ENCODE data around the gene PTPRE. TPM values are rescaled to one million over a fixed set of nuclear protein-coding genes. Genes with fewer than 3 reads are reported as not detected.

The PTPRE gene
- total and polyA plus RNA-seq, 2 experiments from 2014 or later, result 4.2 to 8.8 TPM

- TF ChIP-seq, protein P1, sequence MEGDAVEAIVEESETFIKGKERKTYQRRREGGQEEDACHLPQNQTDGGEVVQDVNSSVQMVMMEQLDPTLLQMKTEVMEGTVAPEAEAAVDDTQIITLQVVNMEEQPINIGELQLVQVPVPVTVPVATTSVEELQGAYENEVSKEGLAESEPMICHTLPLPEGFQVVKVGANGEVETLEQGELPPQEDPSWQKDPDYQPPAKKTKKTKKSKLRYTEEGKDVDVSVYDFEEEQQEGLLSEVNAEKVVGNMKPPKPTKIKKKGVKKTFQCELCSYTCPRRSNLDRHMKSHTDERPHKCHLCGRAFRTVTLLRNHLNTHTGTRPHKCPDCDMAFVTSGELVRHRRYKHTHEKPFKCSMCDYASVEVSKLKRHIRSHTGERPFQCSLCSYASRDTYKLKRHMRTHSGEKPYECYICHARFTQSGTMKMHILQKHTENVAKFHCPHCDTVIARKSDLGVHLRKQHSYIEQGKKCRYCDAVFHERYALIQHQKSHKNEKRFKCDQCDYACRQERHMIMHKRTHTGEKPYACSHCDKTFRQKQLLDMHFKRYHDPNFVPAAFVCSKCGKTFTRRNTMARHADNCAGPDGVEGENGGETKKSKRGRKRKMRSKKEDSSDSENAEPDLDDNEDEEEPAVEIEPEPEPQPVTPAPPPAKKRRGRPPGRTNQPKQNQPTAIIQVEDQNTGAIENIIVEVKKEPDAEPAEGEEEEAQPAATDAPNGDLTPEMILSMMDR (IDR thresholded peaks at IDR 0.05; ENCODE audit: low read depth, low read length), result no peak
- no peaks in the 10 kb centered on the region for H3K9me3 ChIP-seq (ENCODE audit: low read depth)
- no peak overlapping the region for H3K4me3 ChIP-seq
- H3K27ac ChIP-seq, result no peak overlapping the region
- H3K27me3 ChIP-seq, result no peaks in the 10 kb centered on the region
- H3K4me1 ChIP-seq (ENCODE audit: low read depth), result no peaks in the 10 kb centered on the region
- DNase-seq (ENCODE audit: low read depth in 1 of 2, low spot score in 1 of 2), result no peak
- peaks cover 9% of the 10 kb centered on the region for H3K36me3 ChIP-seq
These were observed 189.7 kb downstream of the PTPRE start for GRCh38 chr10:128096486-128097199.

DNA sequence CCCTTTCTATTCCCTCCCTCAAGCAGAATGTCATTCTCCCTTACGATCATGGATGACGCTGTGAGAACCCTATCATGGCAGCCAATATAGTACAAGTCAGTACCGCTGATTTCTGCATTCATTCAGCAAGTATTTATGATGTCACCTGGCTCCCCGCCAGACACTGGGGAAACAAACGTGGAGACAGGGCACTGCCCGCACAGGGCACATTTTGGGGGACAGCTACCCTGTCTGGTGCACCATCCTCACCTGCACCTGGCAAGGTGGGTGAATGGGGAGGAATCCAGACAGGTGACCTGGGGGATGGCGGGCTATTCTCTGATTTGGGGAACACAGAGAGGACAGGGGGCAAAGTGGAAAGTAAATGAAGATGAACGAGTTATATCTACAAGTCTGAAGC lies 190.9 kb downstream of the PTPRE start:
- no peak overlapping the region for H3K27ac ChIP-seq
- peak in 1 of 2 donors; percentile 12 for DNase-seq (ENCODE audit: low read depth in 1 of 2, low spot score in 1 of 2)
- TF ChIP-seq, protein P1 (IDR thresholded peaks at IDR 0.05; ENCODE audit: low read depth, low read length), result no peak

DNA sequence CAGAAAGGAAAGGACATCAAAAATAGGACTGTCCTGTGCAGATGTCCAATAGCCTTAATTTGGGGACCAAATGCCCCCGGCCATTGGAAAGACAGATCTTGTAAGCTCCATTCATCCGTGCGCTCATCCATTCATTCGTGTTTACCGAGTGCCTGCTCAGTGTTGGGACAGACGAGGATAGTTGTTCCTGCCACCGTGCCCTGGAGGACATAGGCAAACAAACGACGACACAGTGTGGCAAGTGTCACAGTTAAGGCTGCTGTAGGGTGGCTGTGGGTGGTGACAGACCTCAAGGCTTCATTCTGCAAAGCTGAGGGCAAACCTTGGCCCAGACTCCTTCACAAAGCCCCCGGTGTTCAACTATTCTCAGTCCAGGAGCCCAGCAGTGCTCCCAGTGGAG lies 191.7 kb downstream of the PTPRE start:
- no peaks in the 10 kb centered on the region for H3K4me1 ChIP-seq (ENCODE audit: low read depth)
- no peak for DNase-seq (ENCODE audit: low read depth in 1 of 2, low spot score in 1 of 2)
- no peaks in the 10 kb centered on the region for H3K9me3 ChIP-seq (ENCODE audit: low read depth)
- TF ChIP-seq, protein P1 (IDR thresholded peaks at IDR 0.05; ENCODE audit: low read depth, low read length), result no peak
- no peaks in the 10 kb centered on the region for H3K27me3 ChIP-seq
- H3K27ac ChIP-seq, result no peak overlapping the region
- H3K36me3 ChIP-seq, result peaks cover 9% of the 10 kb centered on the region
- no peak overlapping the region for H3K4me3 ChIP-seq

More for the DNA sequence above, 190.9 kb downstream of the PTPRE start:
- Histone ChIP-seq H3K36me3 (peaks cover 9% of the 10 kb centered on the region), H3K4me1 (ENCODE audit: low read depth) (no peaks in the 10 kb centered on the region), H3K9me3 (ENCODE audit: low read depth) (no peaks in the 10 kb centered on the region), H3K27me3 (no peaks in the 10 kb centered on the region), H3K4me3 (no peak overlapping the region)

- DNase-seq (ENCODE audit: low read depth in 1 of 2, low spot score in 1 of 2), result no peak
- H3K4me3 ChIP-seq, result no peak overlapping the region
- H3K27ac ChIP-seq, result no peak overlapping the region
- no peaks in the 10 kb centered on the region for H3K9me3 ChIP-seq (ENCODE audit: low read depth)
- TF ChIP-seq, protein P1 (IDR thresholded peaks at IDR 0.05; ENCODE audit: low read depth, low read length), result no peak
- H3K27me3 ChIP-seq, result no peaks in the 10 kb centered on the region
- no peaks in the 10 kb centered on the region for H3K4me1 ChIP-seq (ENCODE audit: low read depth)
- peaks cover 9% of the 10 kb centered on the region for H3K36me3 ChIP-seq
These were observed 193.0 kb downstream of the PTPRE start for GRCh38 chr10:128099901-128100300.

DNA sequence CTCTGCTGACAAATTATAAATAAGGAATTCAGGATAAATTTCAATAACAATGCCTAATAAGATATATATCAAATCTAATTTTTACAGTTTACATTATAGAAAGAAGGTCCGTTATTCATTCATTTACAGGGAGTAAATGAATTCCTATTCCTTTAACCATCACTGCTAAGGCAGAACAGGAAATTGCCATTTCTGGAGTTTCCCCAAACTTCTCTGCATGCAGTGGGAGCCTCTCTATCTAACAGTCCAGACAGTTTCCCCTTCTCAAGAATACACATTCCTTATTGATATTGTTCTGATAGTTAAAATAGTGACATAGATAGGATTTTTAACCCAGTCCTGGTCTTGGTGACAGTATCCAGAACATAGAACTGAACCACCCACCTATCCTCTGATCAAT lies 195.0 kb downstream of the PTPRE start:
- Histone ChIP-seq H3K27ac (no peak overlapping the region), H3K36me3 (peaks cover 11% of the 10 kb centered on the region), H3K4me1 (ENCODE audit: low read depth) (no peaks in the 10 kb centered on the region), H3K9me3 (ENCODE audit: low read depth) (no peaks in the 10 kb centered on the region), H3K4me3 (no peak overlapping the region), H3K27me3 (no peaks in the 10 kb centered on the region)
- TF ChIP-seq, protein P1 (IDR thresholded peaks at IDR 0.05; ENCODE audit: low read depth, low read length), result no peak
- no peak for DNase-seq (ENCODE audit: low read depth in 1 of 2, low spot score in 1 of 2)

Measured in cardiac muscle cell (in vitro differentiated cells and primary cell).